Measurements from ENCODE around the gene GABARAP.

Gene GABARAP

GRCh38 chr17:7237266-7237760, 4.9 kb downstream of the GABARAP start:
- Histone ChIP-seq H3K27me3 (ENCODE audit: insufficient read depth, low read length) (no peaks in the 10 kb centered on the region), H3K36me3 (ENCODE audit: control insufficient read depth in 1 of 2, insufficient read depth in 2 of 2, low read length in 2 of 2) (peaks cover 25 to 38% of the 10 kb centered on the region in 2 experiments), H4K8ac (ENCODE audit: low read depth, low read length) (no peak overlapping the region)

GRCh38 chr17:7236808-7237207, 5.4 kb downstream of the GABARAP start:
- 100% methylated on average over 1 of the region's 6 CpGs for WGBS (ENCODE audit: extremely low coverage, insufficient coverage, insufficient read length)
- peaks cover 25 to 38% of the 10 kb centered on the region in 2 experiments for H3K36me3 ChIP-seq (ENCODE audit: control insufficient read depth in 1 of 2, insufficient read depth in 2 of 2, low read length in 2 of 2)
- H2BK120ac ChIP-seq (ENCODE audit: insufficient read depth, low read length, poor library complexity), result no peak overlapping the region
- no peak overlapping the region for H3K23ac ChIP-seq (ENCODE audit: low read length)
- no peak overlapping the region for H3K4me3 ChIP-seq (ENCODE audit: low read depth, low read length)
- H4K8ac ChIP-seq (ENCODE audit: low read depth, low read length), result peak overlapping the region; percentile 13
- H3K14ac ChIP-seq (ENCODE audit: low read length), result no peak overlapping the region
- no peak for DNase-seq
- peak overlapping the region; percentile 71 for H3K4me2 ChIP-seq (ENCODE audit: low read length)
- no peak overlapping the region for H2BK5ac ChIP-seq (ENCODE audit: low read depth, low read length, poor library complexity)
- peaks cover 32% of the 10 kb centered on the region for H3K79me2 ChIP-seq (ENCODE audit: control insufficient read depth, insufficient read depth, low read length, poor library complexity)
- no peak overlapping the region for H2AFZ ChIP-seq (ENCODE audit: insufficient read depth, low read length, poor library complexity)
- H3K9ac ChIP-seq (ENCODE audit: low read length), result no peak overlapping the region
- no peak overlapping the region for H4K12ac ChIP-seq (ENCODE audit: low read depth, low read length)
- H3K79me1 ChIP-seq (ENCODE audit: low read length), result peaks cover 25% of the 10 kb centered on the region
- no peak overlapping the region for H2AK5ac ChIP-seq (ENCODE audit: low read length)
- H4K91ac ChIP-seq (ENCODE audit: low read depth, low read length), result no peak overlapping the region
- H3K4ac ChIP-seq (ENCODE audit: low read depth, low read length), result peak overlapping the region; percentile 61
- H3K4me1 ChIP-seq (ENCODE audit: control insufficient read depth in 1 of 2, insufficient read depth in 2 of 2, low read length in 2 of 2), result peaks cover 18 to 34% of the 10 kb centered on the region in 2 experiments
- H3K27me3 ChIP-seq (ENCODE audit: insufficient read depth, low read length), result no peaks in the 10 kb centered on the region
- peak overlapping the region; percentile 89 for H3K27ac ChIP-seq (ENCODE audit: low read depth, low read length)
- no peak overlapping the region for H2BK12ac ChIP-seq (ENCODE audit: low read length)
- no peak overlapping the region for H3K18ac ChIP-seq (ENCODE audit: low read length)
- peaks cover 4% of the 10 kb centered on the region for H3K9me3 ChIP-seq (ENCODE audit: insufficient read depth, low read depth, low read length)

More at GRCh38 chr17:7237266-7237760, 4.9 kb downstream of the GABARAP start:
- H3K27ac ChIP-seq (ENCODE audit: low read depth, low read length), result peak overlapping the region; percentile 89
- H2AK5ac ChIP-seq (ENCODE audit: low read length), result peak overlapping the region; percentile 55
- no peak overlapping the region for H2BK12ac ChIP-seq (ENCODE audit: low read length)
- H2AFZ ChIP-seq (ENCODE audit: insufficient read depth, low read length, poor library complexity), result no peak overlapping the region
- peak overlapping the region; percentile 17 for H3K9ac ChIP-seq (ENCODE audit: low read length)
- peaks cover 4% of the 10 kb centered on the region for H3K9me3 ChIP-seq (ENCODE audit: insufficient read depth, low read depth, low read length)
- peak overlapping the region; percentile 32 for H2BK5ac ChIP-seq (ENCODE audit: low read depth, low read length, poor library complexity)
- peak overlapping the region; percentile 89 for H3K4ac ChIP-seq (ENCODE audit: low read depth, low read length)
- H3K4me2 ChIP-seq (ENCODE audit: low read length), result peak overlapping the region; percentile 71
- H3K18ac ChIP-seq (ENCODE audit: low read length), result no peak overlapping the region
- H3K4me3 ChIP-seq (ENCODE audit: low read depth, low read length), result peak overlapping the region; percentile 59
- peak overlapping the region; percentile 50 for H4K12ac ChIP-seq (ENCODE audit: low read depth, low read length)
- peak overlapping the region; percentile 65 for H3K14ac ChIP-seq (ENCODE audit: low read length)
- H2BK120ac ChIP-seq (ENCODE audit: insufficient read depth, low read length, poor library complexity), result no peak overlapping the region
- H3K79me2 ChIP-seq (ENCODE audit: control insufficient read depth, insufficient read depth, low read length, poor library complexity), result peaks cover 34% of the 10 kb centered on the region
- peaks cover 30% of the 10 kb centered on the region for H3K79me1 ChIP-seq (ENCODE audit: low read length)
- H3K23ac ChIP-seq (ENCODE audit: low read length), result no peak overlapping the region
- WGBS (ENCODE audit: extremely low coverage, insufficient coverage, insufficient read length), result no CpG with 5 or more reads among the region's 6 CpGs
- H3K4me1 ChIP-seq (ENCODE audit: control insufficient read depth in 1 of 2, insufficient read depth in 2 of 2, low read length in 2 of 2), result peaks cover 18 to 32% of the 10 kb centered on the region in 2 experiments
- no peak overlapping the region for H4K91ac ChIP-seq (ENCODE audit: low read depth, low read length)
- DNase-seq, result no peak

- peaks cover 4% of the 10 kb centered on the region for H3K9me3 ChIP-seq (ENCODE audit: insufficient read depth, low read depth, low read length)
- peak overlapping the region; percentile 61 for H3K4ac ChIP-seq (ENCODE audit: low read depth, low read length)
- H3K18ac ChIP-seq (ENCODE audit: low read length), result no peak overlapping the region
- no peak for DNase-seq
- no CpG with 5 or more reads among the region's 22 CpGs for WGBS (ENCODE audit: extremely low coverage, insufficient coverage, insufficient read length)
- no peak overlapping the region for H3K4me2 ChIP-seq (ENCODE audit: low read length)
- no peak overlapping the region for H4K91ac ChIP-seq (ENCODE audit: low read depth, low read length)
- no peak overlapping the region for H3K14ac ChIP-seq (ENCODE audit: low read length)
- H3K4me1 ChIP-seq (ENCODE audit: control insufficient read depth in 1 of 2, insufficient read depth in 2 of 2, low read length in 2 of 2), result peaks cover 16 to 31% of the 10 kb centered on the region in 2 experiments
- no peak overlapping the region for H2BK12ac ChIP-seq (ENCODE audit: low read length)
- H3K79me1 ChIP-seq (ENCODE audit: low read length), result peaks cover 24% of the 10 kb centered on the region
- peaks cover 32% of the 10 kb centered on the region for H3K79me2 ChIP-seq (ENCODE audit: control insufficient read depth, insufficient read depth, low read length, poor library complexity)
- H3K27ac ChIP-seq (ENCODE audit: low read depth, low read length), result peak overlapping the region; percentile 38
- no peak overlapping the region for H3K4me3 ChIP-seq (ENCODE audit: low read depth, low read length)
- no peaks in the 10 kb centered on the region for H3K27me3 ChIP-seq (ENCODE audit: insufficient read depth, low read length)
- H2AFZ ChIP-seq (ENCODE audit: insufficient read depth, low read length, poor library complexity), result no peak overlapping the region
- H2BK5ac ChIP-seq (ENCODE audit: low read depth, low read length, poor library complexity), result no peak overlapping the region
- no peak overlapping the region for H3K9ac ChIP-seq (ENCODE audit: low read length)
- H3K36me3 ChIP-seq (ENCODE audit: control insufficient read depth in 1 of 2, insufficient read depth in 2 of 2, low read length in 2 of 2), result peaks cover 25 to 37% of the 10 kb centered on the region in 2 experiments
- no peak overlapping the region for H4K12ac ChIP-seq (ENCODE audit: low read depth, low read length)
- peak overlapping the region; percentile 13 for H4K8ac ChIP-seq (ENCODE audit: low read depth, low read length)
- H2BK120ac ChIP-seq (ENCODE audit: insufficient read depth, low read length, poor library complexity), result no peak overlapping the region
- no peak overlapping the region for H2AK5ac ChIP-seq (ENCODE audit: low read length)
- no peak overlapping the region for H3K23ac ChIP-seq (ENCODE audit: low read length)
Observed at GRCh38 chr17:7235693-7236665, 6.3 kb downstream of the GABARAP start.

- Histone ChIP-seq H4K8ac (ENCODE audit: low read depth, low read length) (peak within 1 kb of the TSS; percentile 75), H3K79me1 (ENCODE audit: low read length) (peaks cover 24% of the 10 kb centered on the region), H3K4me1 (ENCODE audit: control insufficient read depth in 1 of 2, insufficient read depth in 2 of 2, low read length in 2 of 2) (peaks cover 9 to 25% of the 10 kb centered on the region in 2 experiments), H2BK120ac (ENCODE audit: insufficient read depth, low read length, poor library complexity) (peak within 1 kb of the TSS; percentile 85), H3K9ac (ENCODE audit: low read length) (peak within 1 kb of the TSS; percentile 93), H3K9me3 (ENCODE audit: insufficient read depth, low read depth, low read length) (peaks cover 4% of the 10 kb centered on the region), H2BK5ac (ENCODE audit: low read depth, low read length, poor library complexity) (peak within 1 kb of the TSS; percentile 71), H3K27ac (ENCODE audit: low read depth, low read length) (peak within 1 kb of the TSS; percentile 89), H3K18ac (ENCODE audit: low read length) (peak within 1 kb of the TSS; percentile 95), H2AFZ (ENCODE audit: insufficient read depth, low read length, poor library complexity) (peak within 1 kb of the TSS; percentile 76), H3K4me3 (ENCODE audit: low read depth, low read length) (peak within 1 kb of the TSS; percentile 88), H3K36me3 (ENCODE audit: control insufficient read depth in 1 of 2, insufficient read depth in 2 of 2, low read length in 2 of 2) (peaks cover 38 to 43% of the 10 kb centered on the region in 2 experiments), H4K91ac (ENCODE audit: low read depth, low read length) (peak within 1 kb of the TSS; percentile 93), H3K14ac (ENCODE audit: low read length) (peak within 1 kb of the TSS; percentile 67), H3K4ac (ENCODE audit: low read depth, low read length) (peak within 1 kb of the TSS; percentile 89), H2BK12ac (ENCODE audit: low read length) (peak within 1 kb of the TSS; percentile 10), H4K12ac (ENCODE audit: low read depth, low read length) (peak within 1 kb of the TSS; percentile 58), H3K27me3 (ENCODE audit: insufficient read depth, low read length) (no peaks in the 10 kb centered on the region), H2AK5ac (ENCODE audit: low read length) (peak within 1 kb of the TSS; percentile 85), H3K79me2 (ENCODE audit: control insufficient read depth, insufficient read depth, low read length, poor library complexity) (peaks cover 32% of the 10 kb centered on the region), H3K4me2 (ENCODE audit: low read length) (peak within 1 kb of the TSS; percentile 87), H3K23ac (ENCODE audit: low read length) (no peak within 1 kb of the TSS)
- DNase-seq, result peak; percentile 81 to 94
- WGBS (ENCODE audit: extremely low coverage, insufficient coverage, insufficient read length), result no CpG with 5 or more reads among the region's 72 CpGs
Observed at GRCh38 chr17:7234083-7234951, 7.9 kb downstream of the GABARAP start, which contains the start of gene DVL2. Gene DVL2, minus strand, starts transcription at chr17:7234517. Its CDS starts 255 bp downstream, at chr17:7234262.
